Stimulated activated CD4-positive, alpha-beta T cell treated with anti-CD3 and anti-CD28 coated beads, Interleukin-4, amount 100 ng/mL, for 4 hours (primary cell): ENCODE measurements around the gene PLCB4.

Experiments
- DNase-seq, 2 experiments: peaks; one replicate each; pipeline ENCODE4 v3.0.0-alpha.2; 2020

The PLCB4 gene

GRCh38 chr20:9281803-9282202, 212.9 kb downstream of the PLCB4 start:
- no peak for DNase-seq

GRCh38 chr20:9285617-9286016, 216.7 kb downstream of the PLCB4 start:
- DNase-seq, result no peak

- DNase-seq, result no peak
These were observed 217.9 kb downstream of the PLCB4 start for GRCh38 chr20:9286501-9287461.

GRCh38 chr20:9287826-9288225, 218.9 kb downstream of the PLCB4 start:
- no peak for DNase-seq

- DNase-seq, result no peak
These were observed 221.4 kb downstream of the PLCB4 start for GRCh38 chr20:9290331-9290730.

- DNase-seq, result no peak
These were observed 224.3 kb downstream of the PLCB4 start for GRCh38 chr20:9293145-9293544.

- no peak for DNase-seq
These were observed 225.2 kb downstream of the PLCB4 start for GRCh38 chr20:9294041-9294440.

- DNase-seq, result no peak
These were observed 230.0 kb downstream of the PLCB4 start for GRCh38 chr20:9298906-9299305.

GRCh38 chr20:9300080-9300479, 231.2 kb downstream of the PLCB4 start:
- no peak for DNase-seq

GRCh38 chr20:9300534-9300933, 231.6 kb downstream of the PLCB4 start:
- no peak for DNase-seq

GRCh38 chr20:9301129-9302090, 232.5 kb downstream of the PLCB4 start:
- no peak for DNase-seq

GRCh38 chr20:9302091-9302462, 233.2 kb downstream of the PLCB4 start:
- no peak for DNase-seq

- DNase-seq, result no peak
These were observed 237.6 kb downstream of the PLCB4 start for GRCh38 chr20:9306521-9306920.

- no peak for DNase-seq
These were observed 239.2 kb downstream of the PLCB4 start for GRCh38 chr20:9308056-9308455.

- DNase-seq, result no peak
These were observed 242.2 kb downstream of the PLCB4 start for GRCh38 chr20:9311132-9311531.

GRCh38 chr20:9319687-9320384, 250.9 kb downstream of the PLCB4 start:
- DNase-seq, result no peak

- no peak for DNase-seq
These were observed 252.1 kb downstream of the PLCB4 start for GRCh38 chr20:9321007-9321406.

- no peak for DNase-seq
These were observed 253.8 kb downstream of the PLCB4 start for GRCh38 chr20:9322661-9323060.

GRCh38 chr20:9323622-9324021, 254.7 kb downstream of the PLCB4 start:
- no peak for DNase-seq

- DNase-seq, result no peak
These were observed 260.6 kb downstream of the PLCB4 start for GRCh38 chr20:9329355-9330101.

- DNase-seq, result no peak
These were observed 261.3 kb downstream of the PLCB4 start for GRCh38 chr20:9330151-9330550.
